Left lung (tissue), 10 donors: ENCODE measurements around the gene GBGT1. TPM values are rescaled to one million over a fixed set of nuclear protein-coding genes. Genes with fewer than 3 reads are reported as not detected.

Source experiments
- ATAC-seq: fragments of 200-7000 bp; cut with Tn5 transposase; one replicate; pipeline ENCODE4 v1.9.1; 2020; ENCODE audit warnings: moderate library complexity
- DNase-seq, 4 donors: peaks; one replicate each; pipeline ENCODE4 v3.0.0-alpha.2; 2013 to 2020
- H3K27ac ChIP-seq, 2 donors: fragments of 200-600 bp; sonication (generic) in 1 of 2; one replicate each; pipeline versions ENCODE4 v1.5.0 to v1.8.0; 2020 to 2021
- H3K27me3 ChIP-seq, 2 donors: fragments of 200-600 bp; sonication (generic) in 1 of 2; one replicate each; pipeline versions ENCODE4 v1.5.0 to v1.8.0; 2020 to 2021
- H3K36me3 ChIP-seq, 2 donors: fragments of 200-600 bp; sonication (generic) in 1 of 2; one replicate each; pipeline versions ENCODE4 v1.5.0 to v1.8.0; 2020 to 2021
- H3K4me1 ChIP-seq, 2 donors: fragments of 200-600 bp; one replicate each; pipeline ENCODE4 v1.8.0; 2021
- H3K4me3 ChIP-seq, 2 donors: fragments of 200-600 bp; sonication (generic) in 1 of 2; one replicate each; pipeline versions ENCODE4 v1.5.0 to v1.8.0; 2020 to 2021; ENCODE audit warnings: mild to moderate bottlenecking in 1 of 2
- H3K9me3 ChIP-seq, 2 donors: fragments of 200-600 bp; sonication (generic) in 1 of 2; one replicate each; pipeline versions ENCODE4 v1.5.0 to v1.8.0; 2020 to 2021
- CTCF ChIP-seq, 2 donors: fragments of 200-600 bp; sonication (generic) in 1 of 2; IDR thresholded peaks; one replicate each; pipeline versions ENCODE4 v1.5.0 to v1.8.0; 2021; ENCODE audit warnings: antibody characterized with exemption in 2 of 2
- intact Hi-C, 2 donors: fragments of 100-400 bp; cut with DNase I; formaldehyde crosslinking; loops; one replicate each; pipeline versions ENCODE4 v1.11.2 to v1.14.2; 2022
- polyA plus RNA-seq, 6 donors: library from polyadenylated mRNA; unstranded; fragments of 120-200 nt; gene quantifications; one replicate each; pipeline ENCODE4 v1.2.1, GENCODE V29; 2013; ENCODE audit not compliant: insufficient read length in 6 of 6
- total RNA-seq, 2 donors: library from RNA; stranded (reverse); fragmentation: NEBNext Ultra II Directional; extraction: Animal tissue kit (Norgen Biotek cat#: 25700); gene quantifications; one replicate each; pipeline ENCODE4 v1.2.1, GENCODE V29; 2021
- donor health status: DM: no; HTN: yes; CAD: no.
- donor health status: DM: no; HTN: no; CAD: no.

GBGT1 gene
- total and polyA plus RNA-seq, 8 donors, result 2.7 to 45.1 (median 4.9) TPM

- H3K4me3 ChIP-seq, result no peak overlapping the region
- no peaks in the 10 kb centered on the region for H3K36me3 ChIP-seq
- ATAC-seq (no peak), DNase-seq (no peak)
- H3K27me3 ChIP-seq, result no peaks in the 10 kb centered on the region
- H3K4me1 ChIP-seq, result peaks cover 28 to 65% of the 10 kb centered on the region in 2 donors
- no peak for TF ChIP-seq CTCF (IDR thresholded peaks at IDR 0.05)
- no peaks in the 10 kb centered on the region for H3K9me3 ChIP-seq
- intact Hi-C loops, result loop anchor here in 1 of 2 donors (5.0 kb wide), 2 partner anchors 43 to 103 kb away; no protein-coding TSS in a partner anchor
- peak overlapping the region in 1 of 2 donors; percentile 48 for H3K27ac ChIP-seq
Observed at GRCh38 chr9:133144904-133145851, 18.5 kb downstream of the GBGT1 start.

GRCh38 chr9:133144142-133144903 is 19.4 kb downstream of the GBGT1 start:
- Histone ChIP-seq H3K4me3 (peak overlapping the region; percentile 5 to 11), H3K27ac (peak overlapping the region; percentile 48 to 50), H3K36me3 (no peaks in the 10 kb centered on the region), H3K9me3 (no peaks in the 10 kb centered on the region), H3K27me3 (no peaks in the 10 kb centered on the region), H3K4me1 (peaks cover 28 to 65% of the 10 kb centered on the region in 2 donors)
- TF ChIP-seq CTCF (IDR thresholded peaks at IDR 0.05), result peak; percentile 97 to 98
- intact Hi-C loops, result no loop called here
- ATAC-seq, result peak; percentile 65
- DNase-seq, result peak; percentile 72 to 95 (median 82)

- ATAC-seq (no peak), DNase-seq (no peak)
- H3K4me3 ChIP-seq, result peak overlapping the region in 1 of 2 donors; percentile 11
- no peak for TF ChIP-seq CTCF (IDR thresholded peaks at IDR 0.05)
- intact Hi-C loops, result no loop called here
- H3K9me3 ChIP-seq, result no peaks in the 10 kb centered on the region
- H3K27ac ChIP-seq, result peak overlapping the region in 1 of 2 donors; percentile 48
- no peaks in the 10 kb centered on the region for H3K27me3 ChIP-seq
- H3K36me3 ChIP-seq, result no peaks in the 10 kb centered on the region
- peaks cover 28 to 69% of the 10 kb centered on the region in 2 donors for H3K4me1 ChIP-seq
Observed at GRCh38 chr9:133143639-133144141, 20.0 kb downstream of the GBGT1 start.

- peaks cover 29 to 69% of the 10 kb centered on the region in 2 donors for H3K4me1 ChIP-seq
- no peak overlapping the region for H3K4me3 ChIP-seq
- ATAC-seq (no peak), DNase-seq (no peak)
- TF ChIP-seq CTCF (IDR thresholded peaks at IDR 0.05), result no peak
- H3K27me3 ChIP-seq, result no peaks in the 10 kb centered on the region
- no peaks in the 10 kb centered on the region for H3K9me3 ChIP-seq
- intact Hi-C loops, result no loop called here
- no peaks in the 10 kb centered on the region for H3K36me3 ChIP-seq
- H3K27ac ChIP-seq, result no peak overlapping the region
Observed at GRCh38 chr9:133142684-133143622, 20.8 kb downstream of the GBGT1 start.
